Erythroblast (primary cell): Measurements from ENCODE around the gene PTPRD.

Experiments used
- GATA1 ChIP-seq: IDR thresholded peaks from 2 replicates; pipeline ENCODE4 v1.6.1; 2011; ENCODE audit warnings: low read depth, mild to moderate bottlenecking, control low read depth, low read length, moderate library complexity
- POLR2A ChIP-seq: IDR thresholded peaks from 2 replicates; pipeline ENCODE4 v1.6.1; 2011; ENCODE audit warnings: mild to moderate bottlenecking, low read length

DNA sequence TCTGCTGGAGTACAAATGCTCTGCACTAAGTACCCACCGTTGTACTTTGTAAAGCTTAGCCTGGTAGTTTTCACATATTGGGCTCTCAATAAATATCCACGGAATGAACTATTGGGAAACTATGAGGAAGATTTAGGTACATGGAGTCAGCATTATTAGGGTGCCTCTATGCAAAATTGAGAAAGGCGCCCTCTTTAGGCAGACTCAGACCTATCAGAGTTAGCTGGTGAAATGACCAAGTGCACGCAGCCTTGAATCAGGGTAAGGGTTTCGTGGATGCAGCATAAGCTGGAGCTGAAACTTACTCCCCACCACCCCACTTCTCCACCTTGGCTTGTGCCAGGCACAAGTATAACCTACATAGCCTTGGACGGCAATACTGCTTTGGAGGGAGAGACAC is 1634.5 kb downstream of the PTPRD start:
- TF ChIP-seq POLR2A (no peak), GATA1 (no peak)
